GM15510 (cell line): ENCODE measurements around the gene IMPDH1.

Experiments
- POLR2A ChIP-seq: IDR thresholded peaks from 3 replicates; pipeline ENCODE4 v1.6.1; 2011; ENCODE audit warnings: borderline replicate concordance; ENCODE audit not compliant: insufficient read length; ENCODE audit errors: extremely low read depth

IMPDH1 gene

GRCh38 chr7:128365432-128365831 is 44.4 kb downstream of the IMPDH1 start:
- no peak for TF ChIP-seq POLR2A

GRCh38 chr7:128364166-128364870 is 45.5 kb downstream of the IMPDH1 start:
- TF ChIP-seq POLR2A = no peak

GRCh38 chr7:128363261-128363721 is 46.5 kb downstream of the IMPDH1 start:
- no peak for TF ChIP-seq POLR2A

- no peak for TF ChIP-seq POLR2A
Measured at GRCh38 chr7:128362670-128363069, 47.1 kb downstream of the IMPDH1 start.

- no peak for TF ChIP-seq POLR2A
Measured at GRCh38 chr7:128361411-128362379, 48.1 kb downstream of the IMPDH1 start, which contains the start of gene PRRT4. PRRT4 (minus strand) TSS chr7:128361690.

GRCh38 chr7:128360359-128360678 is 49.5 kb downstream of the IMPDH1 start:
- TF ChIP-seq POLR2A = no peak

- TF ChIP-seq POLR2A = no peak
Measured at GRCh38 chr7:128359939-128360338, 49.8 kb downstream of the IMPDH1 start.

GRCh38 chr7:128359336-128359735 is 50.4 kb downstream of the IMPDH1 start:
- no peak for TF ChIP-seq POLR2A

- no peak for TF ChIP-seq POLR2A
Measured at GRCh38 chr7:128358233-128358632, 51.5 kb downstream of the IMPDH1 start.

- TF ChIP-seq POLR2A = no peak
Measured at GRCh38 chr7:128357217-128357613, 52.6 kb downstream of the IMPDH1 start.

- no peak for TF ChIP-seq POLR2A
Measured at GRCh38 chr7:128356546-128357216, 53.1 kb downstream of the IMPDH1 start.

- TF ChIP-seq POLR2A = no peak
Measured at GRCh38 chr7:128353610-128354009, 56.2 kb downstream of the IMPDH1 start.

GRCh38 chr7:128353189-128353588 is 56.6 kb downstream of the IMPDH1 start:
- no peak for TF ChIP-seq POLR2A

GRCh38 chr7:128352636-128353035 is 57.1 kb downstream of the IMPDH1 start:
- no peak for TF ChIP-seq POLR2A

- no peak for TF ChIP-seq POLR2A
Measured at GRCh38 chr7:128352153-128352537, 57.6 kb downstream of the IMPDH1 start.
